ENCODE measurements around the gene PPP1R14D. TPM values are rescaled to one million over a fixed set of nuclear protein-coding genes. Genes with fewer than 3 reads are reported as not detected.

Gene PPP1R14D
- total and polyA plus RNA-seq, 7 donors: not detected

- intact Hi-C loops (cut with DNase I): loop anchor here in 1 of 2 donors (10.0 kb wide), 1 partner anchor 53 kb away; the partner anchor contains the start of gene RMDN3
- H3K4me3 ChIP-seq: peak overlapping the region; percentile 87
- H3K36me3 ChIP-seq (ENCODE audit: insufficient read depth in 1 of 2, low read depth in 1 of 2): peaks cover 0 to 33% of the 10 kb centered on the region in 2 donors
- ATAC-seq (no peak), DNase-seq (no peak)
- TF ChIP-seq, protein P1, sequence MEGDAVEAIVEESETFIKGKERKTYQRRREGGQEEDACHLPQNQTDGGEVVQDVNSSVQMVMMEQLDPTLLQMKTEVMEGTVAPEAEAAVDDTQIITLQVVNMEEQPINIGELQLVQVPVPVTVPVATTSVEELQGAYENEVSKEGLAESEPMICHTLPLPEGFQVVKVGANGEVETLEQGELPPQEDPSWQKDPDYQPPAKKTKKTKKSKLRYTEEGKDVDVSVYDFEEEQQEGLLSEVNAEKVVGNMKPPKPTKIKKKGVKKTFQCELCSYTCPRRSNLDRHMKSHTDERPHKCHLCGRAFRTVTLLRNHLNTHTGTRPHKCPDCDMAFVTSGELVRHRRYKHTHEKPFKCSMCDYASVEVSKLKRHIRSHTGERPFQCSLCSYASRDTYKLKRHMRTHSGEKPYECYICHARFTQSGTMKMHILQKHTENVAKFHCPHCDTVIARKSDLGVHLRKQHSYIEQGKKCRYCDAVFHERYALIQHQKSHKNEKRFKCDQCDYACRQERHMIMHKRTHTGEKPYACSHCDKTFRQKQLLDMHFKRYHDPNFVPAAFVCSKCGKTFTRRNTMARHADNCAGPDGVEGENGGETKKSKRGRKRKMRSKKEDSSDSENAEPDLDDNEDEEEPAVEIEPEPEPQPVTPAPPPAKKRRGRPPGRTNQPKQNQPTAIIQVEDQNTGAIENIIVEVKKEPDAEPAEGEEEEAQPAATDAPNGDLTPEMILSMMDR (IDR thresholded peaks at IDR 0.05): no peak
- peaks cover 14% of the 10 kb centered on the region for H3K4me1 ChIP-seq
- H3K27ac ChIP-seq: peak overlapping the region; percentile 96
- no peaks in the 10 kb centered on the region for H3K9me3 ChIP-seq
- H3K27me3 ChIP-seq (ENCODE audit: insufficient read depth in 3 of 3, low read length in 2 of 3): no peaks in the 10 kb centered on the region
- 12 to 58% (median 27%) methylated on average over 19 of the region's 19 CpGs for WGBS, 3 donors
Measured at GRCh38 chr15:40807888-40808461, 20.5 kb downstream of the PPP1R14D start.

DNA sequence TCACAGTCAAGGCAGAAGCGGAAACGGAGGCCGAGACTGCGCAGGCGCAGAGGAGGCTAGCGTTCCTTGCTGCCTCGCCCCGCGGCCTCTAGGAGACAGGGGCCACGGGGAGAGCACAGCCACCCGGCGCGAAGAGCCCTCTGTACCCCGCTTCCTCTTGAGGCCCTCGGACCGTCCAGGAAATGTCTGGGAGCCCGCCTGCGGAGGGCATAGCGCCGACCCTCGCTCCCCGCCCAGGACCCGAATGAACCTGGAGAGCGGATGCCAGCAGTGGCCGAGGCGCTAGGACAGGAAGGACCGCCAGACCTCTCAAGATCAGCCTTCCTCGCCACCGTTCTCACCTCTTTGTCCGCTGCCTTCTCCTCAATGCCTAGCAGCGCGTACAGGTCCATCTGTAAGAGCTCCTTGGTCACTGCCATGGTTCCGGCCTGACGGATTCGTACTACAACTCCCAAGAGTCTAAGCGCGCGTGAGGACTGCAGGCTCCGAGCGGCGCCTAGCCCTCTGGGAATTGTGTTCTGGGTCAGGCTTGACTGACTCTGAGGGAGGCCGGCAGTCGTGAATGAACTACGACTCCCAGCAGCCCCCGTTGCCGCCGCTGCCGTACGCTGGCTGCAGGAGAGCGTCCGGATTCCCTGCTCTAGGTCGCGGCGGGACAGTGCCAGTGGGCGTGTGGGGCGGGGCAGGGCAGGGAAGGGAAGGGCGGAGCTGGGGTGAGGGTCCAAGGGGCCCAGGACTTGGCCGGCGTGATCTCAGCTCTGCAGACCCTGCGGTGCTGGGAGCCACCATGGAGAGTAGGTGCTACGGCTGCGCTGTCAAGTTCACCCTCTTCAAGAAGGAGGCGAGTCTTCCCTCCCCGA lies 21.2 kb downstream of the PPP1R14D start, which contains the start of the genes DNAJC17 and ZFYVE19:
DNAJC17 (minus strand) TSS at position 446 of the 860 bp plus-strand sequence; CDS start at position 419, 27 bp downstream.
ZFYVE19 (plus strand) TSS at position 62 of the 860 bp plus-strand sequence; CDS start at position 563, 501 bp downstream.
- WGBS, 3 donors: 0% methylated on average over 49 to 64 of the region's 64 CpGs
- intact Hi-C loops (cut with DNase I): loop anchor here in 1 of 2 donors (10.0 kb wide), 1 partner anchor 52 kb away; the partner anchor contains the start of gene RMDN3
- peaks cover 21% of the 10 kb centered on the region for H3K4me1 ChIP-seq
- peaks cover 2 to 33% of the 10 kb centered on the region in 2 donors for H3K36me3 ChIP-seq (ENCODE audit: insufficient read depth in 1 of 2, low read depth in 1 of 2)
- no peaks in the 10 kb centered on the region for H3K9me3 ChIP-seq
- no peaks in the 10 kb centered on the region for H3K27me3 ChIP-seq (ENCODE audit: insufficient read depth in 3 of 3, low read length in 2 of 3)
- H3K27ac ChIP-seq: peak within 1 kb of the TSS; percentile 96
- H3K4me3 ChIP-seq: peak within 1 kb of the TSS; percentile 87
- peak; percentile 99 for ATAC-seq
- DNase-seq: peak; percentile 97 to 98
- TF ChIP-seq, protein P1 (IDR thresholded peaks at IDR 0.05): no peak

- Histone ChIP-seq H3K4me1 (peaks cover 25% of the 10 kb centered on the region), H3K27me3 (ENCODE audit: insufficient read depth in 3 of 3, low read length in 2 of 3) (no peaks in the 10 kb centered on the region), H3K4me3 (peak overlapping the region; percentile 87), H3K36me3 (ENCODE audit: insufficient read depth in 1 of 2, low read depth in 1 of 2) (peaks cover 2 to 28% of the 10 kb centered on the region in 2 donors), H3K27ac (peak overlapping the region; percentile 96), H3K9me3 (no peaks in the 10 kb centered on the region)
- 0 to 3% (median 2%) methylated on average over 2 of the region's 2 CpGs for WGBS, 3 donors
- TF ChIP-seq, protein P1 (IDR thresholded peaks at IDR 0.05): no peak
- intact Hi-C loops (cut with DNase I): loop anchor here in 1 of 2 donors (10.0 kb wide), 1 partner anchor 52 kb away; the partner anchor contains the start of gene RMDN3
- DNase-seq: no peak
- ATAC-seq: no peak
Measured at GRCh38 chr15:40806672-40807027, 21.9 kb downstream of the PPP1R14D start.

GRCh38 chr15:40803688-40804087 lies 24.8 kb downstream of the PPP1R14D start:
- H3K27me3 ChIP-seq (ENCODE audit: insufficient read depth in 3 of 3, low read length in 2 of 3): no peaks in the 10 kb centered on the region
- H3K4me1 ChIP-seq: peaks cover 32% of the 10 kb centered on the region
- WGBS, 3 donors: 83 to 96% (median 86%) methylated on average over 1 of the region's 1 CpG
- intact Hi-C loops (cut with DNase I): loop anchor here in 1 of 2 donors (10.0 kb wide), 1 partner anchor 49 kb away; the partner anchor contains the start of gene RMDN3
- ATAC-seq: no peak
- peaks cover 6 to 9% of the 10 kb centered on the region in 2 donors for H3K36me3 ChIP-seq (ENCODE audit: insufficient read depth in 1 of 2, low read depth in 1 of 2)
- no peak overlapping the region for H3K27ac ChIP-seq
- H3K4me3 ChIP-seq: no peak overlapping the region
- no peaks in the 10 kb centered on the region for H3K9me3 ChIP-seq
- TF ChIP-seq, protein P1 (IDR thresholded peaks at IDR 0.05): no peak
- no peak for DNase-seq

Measured in psoas muscle (tissue), 8 donors.